Measurements from ENCODE around the gene ZNF385A.
A peak's percentile ranks its signal among the peaks of the same experiment; 100 is the strongest.

DNA sequence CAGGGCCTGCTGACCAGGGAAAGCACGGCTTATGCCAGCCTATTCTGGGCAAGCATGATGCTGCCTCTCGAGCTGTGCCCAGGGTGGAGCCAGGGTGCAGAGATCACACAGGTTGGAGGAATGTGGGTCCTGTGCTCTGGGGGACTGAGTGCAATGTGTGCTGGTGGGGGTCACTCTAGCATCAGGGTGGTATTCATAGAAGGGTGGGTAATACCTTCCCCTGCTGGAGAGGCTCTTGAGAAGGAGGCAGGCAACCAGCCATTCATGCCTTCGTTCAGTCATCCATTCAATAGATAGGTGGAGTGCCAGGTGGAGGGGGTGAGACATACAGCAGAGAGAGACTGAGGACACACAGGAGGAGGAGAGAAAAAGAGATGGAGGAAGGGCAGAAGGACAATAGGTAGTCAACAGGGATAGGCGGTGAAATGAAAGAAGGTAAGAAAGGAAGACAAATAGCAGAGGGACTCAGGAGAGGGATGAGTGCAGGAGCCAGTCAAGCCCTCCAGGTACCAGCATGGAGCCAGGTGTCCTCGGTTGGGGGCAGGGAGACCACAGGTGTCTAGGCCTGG, 5.2 kb upstream of the ZNF385A start:
- TF ChIP-seq, protein P1, sequence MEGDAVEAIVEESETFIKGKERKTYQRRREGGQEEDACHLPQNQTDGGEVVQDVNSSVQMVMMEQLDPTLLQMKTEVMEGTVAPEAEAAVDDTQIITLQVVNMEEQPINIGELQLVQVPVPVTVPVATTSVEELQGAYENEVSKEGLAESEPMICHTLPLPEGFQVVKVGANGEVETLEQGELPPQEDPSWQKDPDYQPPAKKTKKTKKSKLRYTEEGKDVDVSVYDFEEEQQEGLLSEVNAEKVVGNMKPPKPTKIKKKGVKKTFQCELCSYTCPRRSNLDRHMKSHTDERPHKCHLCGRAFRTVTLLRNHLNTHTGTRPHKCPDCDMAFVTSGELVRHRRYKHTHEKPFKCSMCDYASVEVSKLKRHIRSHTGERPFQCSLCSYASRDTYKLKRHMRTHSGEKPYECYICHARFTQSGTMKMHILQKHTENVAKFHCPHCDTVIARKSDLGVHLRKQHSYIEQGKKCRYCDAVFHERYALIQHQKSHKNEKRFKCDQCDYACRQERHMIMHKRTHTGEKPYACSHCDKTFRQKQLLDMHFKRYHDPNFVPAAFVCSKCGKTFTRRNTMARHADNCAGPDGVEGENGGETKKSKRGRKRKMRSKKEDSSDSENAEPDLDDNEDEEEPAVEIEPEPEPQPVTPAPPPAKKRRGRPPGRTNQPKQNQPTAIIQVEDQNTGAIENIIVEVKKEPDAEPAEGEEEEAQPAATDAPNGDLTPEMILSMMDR (IDR thresholded peaks at IDR 0.05), result no peak
- peak in 1 of 2 donors; percentile 74 for TF ChIP-seq POLR2A (IDR thresholded peaks at IDR 0.05)

Data from thyroid gland (tissue), 4 donors.